ENCODE measurements around the gene CPLANE1. TPM values are rescaled to one million over a fixed set of nuclear protein-coding genes. Genes with fewer than 3 reads are reported as not detected.

Gene CPLANE1
- total RNA-seq, 1 experiment from 2014 or later = 3.5 TPM

GRCh38 chr5:37247496-37247895 is 1.7 kb downstream of the CPLANE1 start:
- Histone ChIP-seq H3K4me3 (replicated peaks in 1 of 2; ENCODE audit: low read depth in 1 of 2, low read length in 2 of 2) (no peak overlapping the region), H3K9me3 (ENCODE audit: control insufficient read depth in 1 of 2, insufficient read depth in 1 of 2, low read depth in 1 of 2, low read length in 2 of 2) (no peaks in the 10 kb centered on the region), H3K9ac (ENCODE audit: low read length) (no peak overlapping the region), H3K27me3 (ENCODE audit: insufficient read depth, low read length) (no peaks in the 10 kb centered on the region), H3K79me2 (ENCODE audit: insufficient read depth, low read length) (no peaks in the 10 kb centered on the region), H3K36me3 (ENCODE audit: control insufficient read depth in 1 of 2, insufficient read depth in 2 of 2, low read length in 2 of 2) (no peaks in the 10 kb centered on the region), H3K4me2 (ENCODE audit: low read length) (0 out of 2 replicates have a peak overlapping the region, but pooled peaks have one; percentile 76), H4K20me1 (ENCODE audit: insufficient read depth) (no peaks in the 10 kb centered on the region; the same call in 1 of the 2 replicates), H3K27ac (ENCODE audit: low read depth, low read length) (no peak overlapping the region), H3K9me2 (ENCODE audit: insufficient read depth) (no peaks in the 10 kb centered on the region), H2AFZ (ENCODE audit: low read depth, low read length, poor library complexity, severe bottlenecking) (no peak overlapping the region), H3K4me1 (ENCODE audit: control insufficient read depth in 1 of 2, insufficient read depth in 2 of 2, low read length in 2 of 2) (peaks cover 4 to 13% of the 10 kb centered on the region in 2 experiments; a peak in 2 of 4 replicates)
- ChIA-PET CTCF (no interaction called here), RAD21 (ENCODE audit: low non-redundant PET in 1 of 2, low total read pairs in 2 of 2, uncharacterized antibody in 2 of 2, unreplicated experiment in 2 of 2) (no interaction called here), POLR2A (no interaction called here)
- DNase-seq (ENCODE audit: low read depth, low spot score) = no peak
- TF ChIP-seq EGR1 (IDR thresholded peaks at IDR 0.05; ENCODE audit: low read depth) (no peak), EZH2 (IDR thresholded peaks at IDR 0.05) (no peak), FOSL1 (IDR thresholded peaks at IDR 0.05; ENCODE audit: low read depth) (no peak), EZH2phosphoT487 (IDR thresholded peaks at IDR 0.05; ENCODE audit: borderline replicate concordance) (no peak), POLR2A (IDR thresholded peaks at IDR 0.05; ENCODE audit: borderline replicate concordance, extremely low read depth, insufficient read depth, insufficient read length) (no peak), SIN3A (IDR thresholded peaks at IDR 0.05; ENCODE audit: low read depth) (no peak), CBX3 (IDR thresholded peaks at IDR 0.05; ENCODE audit: low read depth) (no peak), ELF1 (IDR thresholded peaks at IDR 0.05; ENCODE audit: borderline replicate concordance, low read depth) (no peak), CEBPB (IDR thresholded peaks at IDR 0.05; ENCODE audit: low read depth) (no peak), ZFX (IDR thresholded peaks at IDR 0.05) (no peak), SRF (IDR thresholded peaks at IDR 0.05; ENCODE audit: low read depth) (no peak), SP1 (IDR thresholded peaks at IDR 0.05; ENCODE audit: low read depth) (no peak), RAD21 (IDR thresholded peaks at IDR 0.05; ENCODE audit: low read depth) (no peak), TCF7L2 (IDR thresholded peaks at IDR 0.05; ENCODE audit: borderline replicate concordance, extremely low read depth, insufficient read depth, insufficient read length) (no peak), ZBTB33 (IDR thresholded peaks at IDR 0.05; ENCODE audit: extremely low read depth, insufficient replicate concordance, low read length) (no peak), ZNF274 (IDR thresholded peaks at IDR 0.05; ENCODE audit: low read depth, low read length) (no peak)
- TF ChIP-seq, protein P1, sequence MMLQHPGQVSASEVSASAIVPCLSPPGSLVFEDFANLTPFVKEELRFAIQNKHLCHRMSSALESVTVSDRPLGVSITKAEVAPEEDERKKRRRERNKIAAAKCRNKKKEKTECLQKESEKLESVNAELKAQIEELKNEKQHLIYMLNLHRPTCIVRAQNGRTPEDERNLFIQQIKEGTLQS (IDR thresholded peaks at IDR 0.05) = no peak
- TF ChIP-seq, protein P2, sequence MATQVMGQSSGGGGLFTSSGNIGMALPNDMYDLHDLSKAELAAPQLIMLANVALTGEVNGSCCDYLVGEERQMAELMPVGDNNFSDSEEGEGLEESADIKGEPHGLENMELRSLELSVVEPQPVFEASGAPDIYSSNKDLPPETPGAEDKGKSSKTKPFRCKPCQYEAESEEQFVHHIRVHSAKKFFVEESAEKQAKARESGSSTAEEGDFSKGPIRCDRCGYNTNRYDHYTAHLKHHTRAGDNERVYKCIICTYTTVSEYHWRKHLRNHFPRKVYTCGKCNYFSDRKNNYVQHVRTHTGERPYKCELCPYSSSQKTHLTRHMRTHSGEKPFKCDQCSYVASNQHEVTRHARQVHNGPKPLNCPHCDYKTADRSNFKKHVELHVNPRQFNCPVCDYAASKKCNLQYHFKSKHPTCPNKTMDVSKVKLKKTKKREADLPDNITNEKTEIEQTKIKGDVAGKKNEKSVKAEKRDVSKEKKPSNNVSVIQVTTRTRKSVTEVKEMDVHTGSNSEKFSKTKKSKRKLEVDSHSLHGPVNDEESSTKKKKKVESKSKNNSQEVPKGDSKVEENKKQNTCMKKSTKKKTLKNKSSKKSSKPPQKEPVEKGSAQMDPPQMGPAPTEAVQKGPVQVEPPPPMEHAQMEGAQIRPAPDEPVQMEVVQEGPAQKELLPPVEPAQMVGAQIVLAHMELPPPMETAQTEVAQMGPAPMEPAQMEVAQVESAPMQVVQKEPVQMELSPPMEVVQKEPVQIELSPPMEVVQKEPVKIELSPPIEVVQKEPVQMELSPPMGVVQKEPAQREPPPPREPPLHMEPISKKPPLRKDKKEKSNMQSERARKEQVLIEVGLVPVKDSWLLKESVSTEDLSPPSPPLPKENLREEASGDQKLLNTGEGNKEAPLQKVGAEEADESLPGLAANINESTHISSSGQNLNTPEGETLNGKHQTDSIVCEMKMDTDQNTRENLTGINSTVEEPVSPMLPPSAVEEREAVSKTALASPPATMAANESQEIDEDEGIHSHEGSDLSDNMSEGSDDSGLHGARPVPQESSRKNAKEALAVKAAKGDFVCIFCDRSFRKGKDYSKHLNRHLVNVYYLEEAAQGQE (IDR thresholded peaks at IDR 0.05; ENCODE audit: low read depth) = no peak
- intact Hi-C loops (cut with micrococcal nuclease) = no loop called here
- ATAC-seq = no peak
- BruUV-seq (replicated peaks) = no TSS peak

Measured in HCT116 (cell line).